ENCODE measurements around the gene C16orf92.
"Not testable (repeated sequence)": the region's sequence is repeated elsewhere in the genome, so short reads cannot be mapped to it uniquely, and the experiment has no call there.

- not testable (repeated sequence) for TF ChIP-seq POLR2AphosphoS5 (IDR thresholded peaks at IDR 0.05; ENCODE audit: low read depth, low read length); JUN (IDR thresholded peaks at IDR 0.05; ENCODE audit: low read depth, low read length); ZNF274 (IDR thresholded peaks at IDR 0.05; ENCODE audit: borderline replicate concordance, extremely low read depth, low read length); MAFK (IDR thresholded peaks at IDR 0.05; ENCODE audit: low read depth, low read length)
- TF ChIP-seq, protein P1, sequence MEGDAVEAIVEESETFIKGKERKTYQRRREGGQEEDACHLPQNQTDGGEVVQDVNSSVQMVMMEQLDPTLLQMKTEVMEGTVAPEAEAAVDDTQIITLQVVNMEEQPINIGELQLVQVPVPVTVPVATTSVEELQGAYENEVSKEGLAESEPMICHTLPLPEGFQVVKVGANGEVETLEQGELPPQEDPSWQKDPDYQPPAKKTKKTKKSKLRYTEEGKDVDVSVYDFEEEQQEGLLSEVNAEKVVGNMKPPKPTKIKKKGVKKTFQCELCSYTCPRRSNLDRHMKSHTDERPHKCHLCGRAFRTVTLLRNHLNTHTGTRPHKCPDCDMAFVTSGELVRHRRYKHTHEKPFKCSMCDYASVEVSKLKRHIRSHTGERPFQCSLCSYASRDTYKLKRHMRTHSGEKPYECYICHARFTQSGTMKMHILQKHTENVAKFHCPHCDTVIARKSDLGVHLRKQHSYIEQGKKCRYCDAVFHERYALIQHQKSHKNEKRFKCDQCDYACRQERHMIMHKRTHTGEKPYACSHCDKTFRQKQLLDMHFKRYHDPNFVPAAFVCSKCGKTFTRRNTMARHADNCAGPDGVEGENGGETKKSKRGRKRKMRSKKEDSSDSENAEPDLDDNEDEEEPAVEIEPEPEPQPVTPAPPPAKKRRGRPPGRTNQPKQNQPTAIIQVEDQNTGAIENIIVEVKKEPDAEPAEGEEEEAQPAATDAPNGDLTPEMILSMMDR (IDR thresholded peaks at IDR 0.05; ENCODE audit: control extremely low read depth in 1 of 3, insufficient read depth in 1 of 3, low read depth in 1 of 3, low read length in 3 of 3): not testable (repeated sequence)
Measured at GRCh38 chr16:30017937-30018336, 5.1 kb upstream of the C16orf92 start.

Measured in H1 (cell line).